HepG2 (cell line): Measurements from ENCODE around the gene GDF11. TPM values are rescaled to one million over a fixed set of nuclear protein-coding genes. Genes with fewer than 3 reads are reported as not detected.

Source experiments
- HHEX ChIP-seq: IDR thresholded peaks from 2 replicates; pipeline ENCODE4 v1.6.1; 2016; ENCODE audit warnings: control low read depth
- XRCC5 ChIP-seq: fragments of 200-400 bp; formaldehyde crosslinking; optimal IDR thresholded peaks from 2 replicates; pipeline ENCODE3; 2017; ENCODE audit warnings: mild to moderate bottlenecking, low read length
- ZFX ChIP-seq: sonication (generic); formaldehyde crosslinking; IDR thresholded peaks from 2 replicates; pipeline ENCODE4 v1.4.0; 2020; ENCODE audit warnings: mild to moderate bottlenecking, low read depth, missing genetic modification reagents, moderate library complexity
- ZNF205 ChIP-seq: IDR thresholded peaks from 2 replicates; pipeline ENCODE4 v1.6.1; 2018; ENCODE audit warnings: missing biosample characterization, missing genetic modification reagents
- ZNF484 ChIP-seq: sonication (generic); formaldehyde crosslinking; IDR thresholded peaks from 2 replicates; pipeline ENCODE4 v1.5.1; 2020; ENCODE audit warnings: mild to moderate bottlenecking, low read depth, missing genetic modification reagents, borderline replicate concordance
- polyA plus RNA-seq, 8 experiments: library from polyadenylated mRNA; depleted of rRNA in 3 of 8; stranded (reverse) in 7 of 8; unstranded in 1 of 8; fragments of >200 nt; fragmentation: Illumina TruSeq in 4 of 8; extraction: Trizol in 4 of 8; gene quantifications; 2 replicates each; pipeline versions ENCODE4 v1.2.1 to v1.2.3, GENCODE V29; 2011 to 2016; ENCODE audit warnings: low read depth in 4 of 8, missing spikeins in 1 of 8, mixed read lengths in 1 of 8; ENCODE audit not compliant: insufficient read depth in 1 of 8
- total RNA-seq, 5 experiments: library from RNA; depleted of rRNA; stranded (reverse); fragments of >200 nt; fragmentation: Illumina TruSeq; extraction: Trizol; gene quantifications; 2 replicates each; pipeline ENCODE4 v1.2.3, GENCODE V29; 2016; ENCODE audit warnings: low read depth in 1 of 5
- TF ChIP-seq, protein P1 (sequence below): IDR thresholded peaks from 2 replicates; pipeline ENCODE4 v1.6.1; 2018; ENCODE audit warnings: missing genetic modification reagents, mild to moderate bottlenecking, missing compliant biosample characterization
- TF ChIP-seq, protein P2 (sequence below): IDR thresholded peaks from 2 replicates; pipeline ENCODE4 v1.6.1; 2016
- TF ChIP-seq, protein P3 (sequence below): sonication (generic); formaldehyde crosslinking; IDR thresholded peaks from 2 replicates; pipeline ENCODE4 v1.8.0; 2022; ENCODE audit warnings: missing genetic modification reagents, low read depth, mild to moderate bottlenecking, borderline replicate concordance
- TF ChIP-seq, protein P4 (sequence below): sonication (generic); formaldehyde crosslinking; IDR thresholded peaks from 2 replicates; pipeline ENCODE4 v1.4.0; 2020; ENCODE audit warnings: mild to moderate bottlenecking, missing genetic modification reagents
- TF ChIP-seq, protein P5 (sequence below): sonication (generic); formaldehyde crosslinking; IDR thresholded peaks from 2 replicates; pipeline ENCODE4 v1.4.0; 2020; ENCODE audit warnings: missing genetic modification reagents

Gene GDF11
- total and polyA plus RNA-seq, 2 of the 13 experiments (the other 11 are each of a cell fraction or from before 2014, with no cell fraction given) = 0.63 to 1.5 TPM

DNA sequence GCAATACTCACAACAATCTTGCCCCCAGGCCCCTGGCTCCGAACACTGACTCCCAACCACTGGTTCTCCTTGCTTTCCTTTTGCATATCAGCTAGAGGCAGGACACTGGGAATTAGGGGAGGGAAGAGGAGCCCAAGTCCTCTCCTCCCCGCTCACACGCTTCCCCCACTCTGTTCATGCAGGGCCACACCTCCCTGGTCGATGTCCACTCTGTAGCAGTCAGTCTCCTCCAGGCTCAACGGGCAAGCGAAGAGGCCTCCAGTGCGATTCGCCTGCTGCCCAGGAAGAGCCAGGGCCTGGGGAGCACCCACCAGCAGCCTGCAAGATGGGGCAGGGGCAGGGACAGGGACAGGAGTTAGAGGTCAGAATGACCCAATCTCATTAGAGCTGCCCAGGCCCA is 40.1 kb upstream of the GDF11 start (continued):
- TF ChIP-seq, protein P1, sequence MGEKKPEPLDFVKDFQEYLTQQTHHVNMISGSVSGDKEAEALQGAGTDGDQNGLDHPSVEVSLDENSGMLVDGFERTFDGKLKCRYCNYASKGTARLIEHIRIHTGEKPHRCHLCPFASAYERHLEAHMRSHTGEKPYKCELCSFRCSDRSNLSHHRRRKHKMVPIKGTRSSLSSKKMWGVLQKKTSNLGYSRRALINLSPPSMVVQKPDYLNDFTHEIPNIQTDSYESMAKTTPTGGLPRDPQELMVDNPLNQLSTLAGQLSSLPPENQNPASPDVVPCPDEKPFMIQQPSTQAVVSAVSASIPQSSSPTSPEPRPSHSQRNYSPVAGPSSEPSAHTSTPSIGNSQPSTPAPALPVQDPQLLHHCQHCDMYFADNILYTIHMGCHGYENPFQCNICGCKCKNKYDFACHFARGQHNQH (CRISPR knock-in tag) = no peak
- no peak for TF ChIP-seq ZNF484 (CRISPR knock-in tag)
- TF ChIP-seq, protein P2, sequence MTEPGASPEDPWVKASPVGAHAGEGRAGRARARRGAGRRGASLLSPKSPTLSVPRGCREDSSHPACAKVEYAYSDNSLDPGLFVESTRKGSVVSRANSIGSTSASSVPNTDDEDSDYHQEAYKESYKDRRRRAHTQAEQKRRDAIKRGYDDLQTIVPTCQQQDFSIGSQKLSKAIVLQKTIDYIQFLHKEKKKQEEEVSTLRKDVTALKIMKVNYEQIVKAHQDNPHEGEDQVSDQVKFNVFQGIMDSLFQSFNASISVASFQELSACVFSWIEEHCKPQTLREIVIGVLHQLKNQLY (CRISPR knock-in tag) = no peak
- no peak for TF ChIP-seq ZNF205 (CRISPR knock-in tag)
- TF ChIP-seq, protein P3, sequence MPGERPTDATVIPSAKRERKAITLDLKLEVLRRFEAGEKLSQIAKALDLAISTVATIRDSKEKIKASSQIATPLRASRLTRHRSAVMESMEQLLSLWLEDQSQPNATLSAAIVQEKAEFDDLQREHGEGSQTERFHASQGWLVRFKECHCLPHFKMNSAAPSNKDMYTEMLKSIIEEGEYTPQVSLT (CRISPR knock-in tag) = no peak
- TF ChIP-seq HHEX (CRISPR knock-in tag) = no peak
- TF ChIP-seq ZFX (CRISPR knock-in tag) = 0 out of 2 replicates have a peak, but pooled peaks have one; percentile 26
- TF ChIP-seq, protein P4, sequence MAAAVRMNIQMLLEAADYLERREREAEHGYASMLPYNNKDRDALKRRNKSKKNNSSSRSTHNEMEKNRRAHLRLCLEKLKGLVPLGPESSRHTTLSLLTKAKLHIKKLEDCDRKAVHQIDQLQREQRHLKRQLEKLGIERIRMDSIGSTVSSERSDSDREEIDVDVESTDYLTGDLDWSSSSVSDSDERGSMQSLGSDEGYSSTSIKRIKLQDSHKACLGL (CRISPR knock-in tag) = no peak
- TF ChIP-seq XRCC5 = peak; percentile 15
- TF ChIP-seq, protein P5, sequence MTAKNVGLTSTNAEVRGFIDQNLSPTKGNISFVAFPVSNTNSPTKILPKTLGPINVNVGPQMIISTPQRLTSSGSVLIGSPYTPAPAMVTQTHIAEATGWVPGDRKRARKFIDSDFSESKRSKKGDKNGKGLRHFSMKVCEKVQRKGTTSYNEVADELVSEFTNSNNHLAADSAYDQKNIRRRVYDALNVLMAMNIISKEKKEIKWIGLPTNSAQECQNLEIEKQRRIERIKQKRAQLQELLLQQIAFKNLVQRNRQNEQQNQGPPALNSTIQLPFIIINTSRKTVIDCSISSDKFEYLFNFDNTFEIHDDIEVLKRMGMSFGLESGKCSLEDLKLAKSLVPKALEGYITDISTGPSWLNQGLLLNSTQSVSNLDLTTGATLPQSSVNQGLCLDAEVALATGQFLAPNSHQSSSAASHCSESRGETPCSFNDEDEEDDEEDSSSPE (CRISPR knock-in tag) = no peak
